Neural cell (in vitro differentiated cells): ENCODE data around the gene OXSM. TPM values are rescaled to one million over a fixed set of nuclear protein-coding genes. Genes with fewer than 3 reads are reported as not detected.

Source experiments
- H2AFZ ChIP-seq: fragments of 200-600, 300-800 bp; sonication (generic), shearing (Covaris generic); 2 replicates; pipeline ENCODE4 v1.6.0; 2014; ENCODE audit warnings: low read depth, mild to moderate bottlenecking, antibody characterized with exemption, low read length, moderate library complexity
- H3F3A ChIP-seq: fragments of 200-600 bp; shearing (Covaris generic); 2 replicates; pipeline ENCODE4 v1.6.1; 2016; ENCODE audit warnings: mild to moderate bottlenecking, moderate library complexity, mixed read lengths, antibody characterized with exemption, low read length; ENCODE audit not compliant: insufficient read depth, poor library complexity, severe bottlenecking
- H3K27ac ChIP-seq: fragments of 200-600, 300-800 bp; sonication (generic), shearing (Covaris generic); 2 replicates; pipeline ENCODE4 v1.5.1; 2014; ENCODE audit warnings: mild to moderate bottlenecking, low read length, moderate library complexity
- H3K27me3 ChIP-seq: fragments of 300-800, 200-600 bp; sonication (generic), shearing (Covaris generic); 2 replicates; pipeline ENCODE4 v1.6.0; 2014; ENCODE audit warnings: mild to moderate bottlenecking, low read depth, low read length, moderate library complexity; ENCODE audit not compliant: insufficient read depth
- H3K36me3 ChIP-seq: fragments of 300-800, 200-600 bp; sonication (generic), shearing (Covaris generic); 2 replicates; pipeline ENCODE4 v1.5.1; 2014; ENCODE audit warnings: mild to moderate bottlenecking, antibody characterized with exemption, low read length, moderate library complexity; ENCODE audit not compliant: insufficient read depth
- H3K4me2 ChIP-seq: fragments of 300-800, 200-600 bp; sonication (generic), shearing (Covaris generic); 2 replicates; pipeline ENCODE4 v1.6.0; 2014; ENCODE audit warnings: mild to moderate bottlenecking, low read length
- H3K4me3 ChIP-seq: fragments of 300-800, 200-600 bp; sonication (generic), shearing (Covaris generic); 2 replicates; pipeline ENCODE4 v1.5.1; 2014; ENCODE audit warnings: mild to moderate bottlenecking, low read length, moderate library complexity
- H3K79me2 ChIP-seq: fragments of 200-600 bp; shearing (Covaris generic); replicated peaks from 2 replicates; pipeline ENCODE4 v1.6.0; 2014; ENCODE audit warnings: mild to moderate bottlenecking, low read length, moderate library complexity; ENCODE audit not compliant: insufficient read depth
- H3K9ac ChIP-seq: fragments of 300-800, 200-600 bp; sonication (generic), shearing (Covaris generic); 2 replicates; pipeline ENCODE4 v1.6.1; 2016; ENCODE audit warnings: mild to moderate bottlenecking, low read length, mixed read lengths
- H3K9me2 ChIP-seq: fragments of 200-600 bp; shearing (Covaris generic); 2 replicates; pipeline ENCODE4 v1.6.1; 2016; ENCODE audit warnings: mild to moderate bottlenecking, low read length, mixed read lengths; ENCODE audit not compliant: insufficient read depth
- H3K9me3 ChIP-seq: fragments of 200-600, 300-800 bp; sonication (generic), shearing (Covaris generic); 2 replicates; pipeline ENCODE4 v1.6.1; 2016; ENCODE audit warnings: mild to moderate bottlenecking, mixed run types, low read length, moderate library complexity, mixed read lengths
- H4K20me1 ChIP-seq: fragments of 200-600 bp; shearing (Covaris generic); 2 replicates; pipeline ENCODE4 v1.6.1; 2016; ENCODE audit warnings: mild to moderate bottlenecking, mixed run types; ENCODE audit not compliant: insufficient read depth
- EP300 ChIP-seq: fragments of 450-650 bp; conservative IDR thresholded peaks from 2 replicates; pipeline ENCODE4 v1.6.1; 2014; ENCODE audit warnings: antibody characterized with exemption, mild to moderate bottlenecking, moderate library complexity; ENCODE audit not compliant: poor library complexity, severe bottlenecking
- EZH2 ChIP-seq: fragments of 200-600, 300-800 bp; shearing (Covaris generic), sonication (generic); IDR thresholded peaks from 2 replicates; pipeline ENCODE4 v1.6.1; 2014; ENCODE audit warnings: antibody characterized with exemption, low read length, borderline replicate concordance, mild to moderate bottlenecking; ENCODE audit not compliant: insufficient read depth, poor library complexity, severe bottlenecking
- MXI1 ChIP-seq: fragments of 450-650 bp; conservative IDR thresholded peaks from 2 replicates; pipeline ENCODE4 v1.6.1; 2014; ENCODE audit warnings: antibody characterized with exemption, mild to moderate bottlenecking; ENCODE audit not compliant: poor library complexity, severe bottlenecking
- POLR2AphosphoS5 ChIP-seq: IDR thresholded peaks from 2 replicates; pipeline ENCODE4 v1.6.1; 2012
- RAD21 ChIP-seq: fragments of 450-650 bp; conservative IDR thresholded peaks from 2 replicates; pipeline ENCODE4 v1.6.1; 2014; ENCODE audit warnings: antibody characterized with exemption, mild to moderate bottlenecking, moderate library complexity
- SMC3 ChIP-seq: fragments of 450-650 bp; conservative IDR thresholded peaks from 2 replicates; pipeline ENCODE4 v1.6.1; 2014; ENCODE audit warnings: antibody characterized with exemption, mild to moderate bottlenecking, moderate library complexity; ENCODE audit not compliant: poor library complexity
- TAF1 ChIP-seq: IDR thresholded peaks from 2 replicates; pipeline ENCODE4 v1.6.1; 2012; ENCODE audit warnings: low read depth
- polyA plus RNA-seq: library from polyadenylated mRNA; depleted of rRNA; stranded (reverse); fragments of >200 nt; gene quantifications from 2 replicates; pipeline ENCODE4 v1.2.3, GENCODE V29; 2014
- TF ChIP-seq, protein P1 (sequence below): IDR thresholded peaks from 2 replicates; pipeline ENCODE4 v1.6.1; 2012; ENCODE audit warnings: borderline replicate concordance
- TF ChIP-seq, protein P2 (sequence below): fragments of 450-650 bp; IDR thresholded peaks from 2 replicates; pipeline ENCODE4 v1.5.1; 2014; ENCODE audit warnings: antibody characterized with exemption, mild to moderate bottlenecking, moderate library complexity; ENCODE audit not compliant: poor library complexity, severe bottlenecking

OXSM gene
- polyA plus RNA-seq, 1 donor from 2014 or later = 6.7 TPM

DNA sequence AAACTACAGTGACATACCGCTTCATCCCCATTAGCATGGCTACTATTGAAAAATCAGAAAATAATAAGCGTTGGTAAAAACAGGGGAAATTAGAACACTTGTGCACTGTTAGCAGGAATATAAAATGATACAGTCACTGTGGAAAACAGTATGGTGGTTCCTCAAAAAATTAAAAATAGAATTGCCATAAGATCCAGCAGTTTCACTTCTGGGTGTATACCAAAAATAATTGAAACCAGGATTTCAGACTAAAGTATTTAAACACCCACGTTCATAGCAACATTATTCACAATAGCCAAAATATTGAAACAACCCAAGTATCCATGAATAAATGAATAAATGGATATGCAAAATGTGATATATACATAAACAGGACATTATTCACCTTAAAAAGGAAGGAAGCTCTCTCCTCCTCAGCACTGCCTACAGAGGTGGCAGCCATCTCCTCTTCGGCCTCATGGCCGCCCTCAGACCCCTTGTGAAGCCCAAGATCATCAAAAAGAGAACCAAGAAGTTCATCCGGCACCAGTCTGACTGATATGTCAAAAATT is 40.8 kb upstream of the OXSM start (continued):
- TF ChIP-seq, protein P1, sequence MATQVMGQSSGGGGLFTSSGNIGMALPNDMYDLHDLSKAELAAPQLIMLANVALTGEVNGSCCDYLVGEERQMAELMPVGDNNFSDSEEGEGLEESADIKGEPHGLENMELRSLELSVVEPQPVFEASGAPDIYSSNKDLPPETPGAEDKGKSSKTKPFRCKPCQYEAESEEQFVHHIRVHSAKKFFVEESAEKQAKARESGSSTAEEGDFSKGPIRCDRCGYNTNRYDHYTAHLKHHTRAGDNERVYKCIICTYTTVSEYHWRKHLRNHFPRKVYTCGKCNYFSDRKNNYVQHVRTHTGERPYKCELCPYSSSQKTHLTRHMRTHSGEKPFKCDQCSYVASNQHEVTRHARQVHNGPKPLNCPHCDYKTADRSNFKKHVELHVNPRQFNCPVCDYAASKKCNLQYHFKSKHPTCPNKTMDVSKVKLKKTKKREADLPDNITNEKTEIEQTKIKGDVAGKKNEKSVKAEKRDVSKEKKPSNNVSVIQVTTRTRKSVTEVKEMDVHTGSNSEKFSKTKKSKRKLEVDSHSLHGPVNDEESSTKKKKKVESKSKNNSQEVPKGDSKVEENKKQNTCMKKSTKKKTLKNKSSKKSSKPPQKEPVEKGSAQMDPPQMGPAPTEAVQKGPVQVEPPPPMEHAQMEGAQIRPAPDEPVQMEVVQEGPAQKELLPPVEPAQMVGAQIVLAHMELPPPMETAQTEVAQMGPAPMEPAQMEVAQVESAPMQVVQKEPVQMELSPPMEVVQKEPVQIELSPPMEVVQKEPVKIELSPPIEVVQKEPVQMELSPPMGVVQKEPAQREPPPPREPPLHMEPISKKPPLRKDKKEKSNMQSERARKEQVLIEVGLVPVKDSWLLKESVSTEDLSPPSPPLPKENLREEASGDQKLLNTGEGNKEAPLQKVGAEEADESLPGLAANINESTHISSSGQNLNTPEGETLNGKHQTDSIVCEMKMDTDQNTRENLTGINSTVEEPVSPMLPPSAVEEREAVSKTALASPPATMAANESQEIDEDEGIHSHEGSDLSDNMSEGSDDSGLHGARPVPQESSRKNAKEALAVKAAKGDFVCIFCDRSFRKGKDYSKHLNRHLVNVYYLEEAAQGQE = no peak

DNA sequence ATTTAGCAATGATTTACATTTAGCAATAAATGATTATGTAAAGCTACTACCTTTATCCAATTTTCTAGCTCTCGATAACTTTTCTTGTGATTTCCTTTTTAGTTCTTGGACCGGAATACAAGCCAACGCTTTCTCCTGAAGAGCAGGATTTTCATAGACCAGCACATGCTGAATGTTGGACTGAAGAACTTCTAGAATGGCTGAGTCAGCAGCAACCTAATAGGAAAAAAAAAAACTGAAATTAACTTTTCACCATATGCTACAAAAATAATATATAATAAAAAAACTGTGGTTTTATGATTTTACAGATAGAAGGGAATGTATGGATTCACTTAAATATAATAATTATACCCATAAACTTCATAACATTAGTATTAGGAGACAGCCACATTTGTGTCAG is 38.8 kb upstream of the OXSM start:
- no peaks in the 10 kb centered on the region for H3F3A ChIP-seq
- no peaks in the 10 kb centered on the region for H3K9me3 ChIP-seq
- no peaks in the 10 kb centered on the region for H3K9me2 ChIP-seq
- H3K9ac ChIP-seq = no peak overlapping the region
- H3K79me2 ChIP-seq = no peaks in the 10 kb centered on the region
- no peak overlapping the region for H3K4me3 ChIP-seq
- TF ChIP-seq TAF1 (no peak), SMC3 (no peak), MXI1 (no peak), POLR2AphosphoS5 (no peak), EZH2 (no peak), RAD21 (no peak), EP300 (no peak)
- TF ChIP-seq, protein P2, sequence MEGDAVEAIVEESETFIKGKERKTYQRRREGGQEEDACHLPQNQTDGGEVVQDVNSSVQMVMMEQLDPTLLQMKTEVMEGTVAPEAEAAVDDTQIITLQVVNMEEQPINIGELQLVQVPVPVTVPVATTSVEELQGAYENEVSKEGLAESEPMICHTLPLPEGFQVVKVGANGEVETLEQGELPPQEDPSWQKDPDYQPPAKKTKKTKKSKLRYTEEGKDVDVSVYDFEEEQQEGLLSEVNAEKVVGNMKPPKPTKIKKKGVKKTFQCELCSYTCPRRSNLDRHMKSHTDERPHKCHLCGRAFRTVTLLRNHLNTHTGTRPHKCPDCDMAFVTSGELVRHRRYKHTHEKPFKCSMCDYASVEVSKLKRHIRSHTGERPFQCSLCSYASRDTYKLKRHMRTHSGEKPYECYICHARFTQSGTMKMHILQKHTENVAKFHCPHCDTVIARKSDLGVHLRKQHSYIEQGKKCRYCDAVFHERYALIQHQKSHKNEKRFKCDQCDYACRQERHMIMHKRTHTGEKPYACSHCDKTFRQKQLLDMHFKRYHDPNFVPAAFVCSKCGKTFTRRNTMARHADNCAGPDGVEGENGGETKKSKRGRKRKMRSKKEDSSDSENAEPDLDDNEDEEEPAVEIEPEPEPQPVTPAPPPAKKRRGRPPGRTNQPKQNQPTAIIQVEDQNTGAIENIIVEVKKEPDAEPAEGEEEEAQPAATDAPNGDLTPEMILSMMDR = no peak
- TF ChIP-seq, protein P1 = no peak
- H3K36me3 ChIP-seq = peaks cover 4% of the 10 kb centered on the region
- no peaks in the 10 kb centered on the region for H4K20me1 ChIP-seq
- H3K27ac ChIP-seq = no peak overlapping the region
- H3K27me3 ChIP-seq = no peaks in the 10 kb centered on the region
- H2AFZ ChIP-seq = no peak overlapping the region
- H3K4me2 ChIP-seq = no peak overlapping the region
